Measurements from ENCODE around the gene FAM216B. TPM values are rescaled to one million over a fixed set of nuclear protein-coding genes. Genes with fewer than 3 reads are reported as not detected.

The FAM216B gene
- total and polyA plus RNA-seq, 7 donors: not detected

- Histone ChIP-seq H3K27ac (no peak overlapping the region), H3K9me3 (no peaks in the 10 kb centered on the region), H3K27me3 (ENCODE audit: insufficient read depth in 3 of 3, low read length in 2 of 3) (no peaks in the 10 kb centered on the region), H3K4me1 (no peaks in the 10 kb centered on the region), H3K4me3 (no peak overlapping the region), H3K36me3 (ENCODE audit: insufficient read depth in 1 of 2, low read depth in 1 of 2) (no peaks in the 10 kb centered on the region)
- TF ChIP-seq, protein P1, sequence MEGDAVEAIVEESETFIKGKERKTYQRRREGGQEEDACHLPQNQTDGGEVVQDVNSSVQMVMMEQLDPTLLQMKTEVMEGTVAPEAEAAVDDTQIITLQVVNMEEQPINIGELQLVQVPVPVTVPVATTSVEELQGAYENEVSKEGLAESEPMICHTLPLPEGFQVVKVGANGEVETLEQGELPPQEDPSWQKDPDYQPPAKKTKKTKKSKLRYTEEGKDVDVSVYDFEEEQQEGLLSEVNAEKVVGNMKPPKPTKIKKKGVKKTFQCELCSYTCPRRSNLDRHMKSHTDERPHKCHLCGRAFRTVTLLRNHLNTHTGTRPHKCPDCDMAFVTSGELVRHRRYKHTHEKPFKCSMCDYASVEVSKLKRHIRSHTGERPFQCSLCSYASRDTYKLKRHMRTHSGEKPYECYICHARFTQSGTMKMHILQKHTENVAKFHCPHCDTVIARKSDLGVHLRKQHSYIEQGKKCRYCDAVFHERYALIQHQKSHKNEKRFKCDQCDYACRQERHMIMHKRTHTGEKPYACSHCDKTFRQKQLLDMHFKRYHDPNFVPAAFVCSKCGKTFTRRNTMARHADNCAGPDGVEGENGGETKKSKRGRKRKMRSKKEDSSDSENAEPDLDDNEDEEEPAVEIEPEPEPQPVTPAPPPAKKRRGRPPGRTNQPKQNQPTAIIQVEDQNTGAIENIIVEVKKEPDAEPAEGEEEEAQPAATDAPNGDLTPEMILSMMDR (IDR thresholded peaks at IDR 0.05): no peak
- intact Hi-C loops (cut with DNase I): no loop called here
- no peak for ATAC-seq
- no peak for DNase-seq
- 57 to 64% (median 58%) methylated on average over 4 of the region's 4 CpGs for WGBS, 3 donors
These were observed 23.0 kb downstream of the FAM216B start for GRCh38 chr13:42804244-42804874.

DNA sequence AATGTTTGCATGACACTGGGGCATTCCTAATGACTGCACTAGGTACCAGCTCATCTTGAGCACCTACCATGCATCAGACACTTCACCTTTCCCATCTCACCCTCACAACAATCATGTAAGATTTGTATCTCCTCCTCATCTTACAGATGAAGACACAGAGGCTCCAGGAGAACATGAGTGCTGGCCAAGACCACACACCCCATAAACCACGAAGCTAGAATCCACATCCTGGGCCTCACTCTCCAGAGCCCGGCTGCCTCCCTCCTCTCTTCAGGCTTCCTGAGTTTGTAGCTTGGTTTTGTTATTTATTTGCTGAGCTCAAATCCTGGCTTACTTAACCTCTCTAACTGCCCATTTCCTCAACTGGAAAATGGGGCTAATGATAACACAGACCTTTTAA is 25.9 kb downstream of the FAM216B start:
- TF ChIP-seq, protein P1 (IDR thresholded peaks at IDR 0.05): no peak
- ATAC-seq: no peak
- Histone ChIP-seq H3K4me3 (no peak overlapping the region), H3K36me3 (ENCODE audit: insufficient read depth in 1 of 2, low read depth in 1 of 2) (no peaks in the 10 kb centered on the region), H3K9me3 (no peaks in the 10 kb centered on the region), H3K27ac (no peak overlapping the region), H3K27me3 (ENCODE audit: insufficient read depth in 3 of 3, low read length in 2 of 3) (no peaks in the 10 kb centered on the region), H3K4me1 (no peaks in the 10 kb centered on the region)
- WGBS, 3 donors: 47 to 58% (median 50%) methylated on average over 2 of the region's 2 CpGs
- intact Hi-C loops (cut with DNase I): no loop called here
- DNase-seq: no peak

DNA sequence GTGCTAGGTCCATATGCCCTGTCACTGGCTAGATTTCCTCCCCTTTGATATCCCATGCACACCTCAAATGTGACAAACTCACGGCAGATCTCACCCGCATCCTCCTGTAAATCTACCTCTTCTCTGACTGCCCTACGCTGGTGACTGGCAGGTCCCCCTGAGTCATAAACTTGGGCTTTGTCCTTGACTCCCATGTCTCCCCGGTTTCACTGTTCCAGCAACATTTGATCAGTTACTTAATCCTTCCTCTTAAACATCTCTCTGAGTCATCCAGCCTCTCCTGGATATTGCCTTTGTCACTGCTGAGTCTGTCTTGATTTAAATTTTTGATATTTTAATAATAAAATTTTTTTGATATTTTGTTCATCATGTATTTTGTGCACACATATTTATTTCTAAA is 26.5 kb downstream of the FAM216B start:
- Histone ChIP-seq H3K4me1 (no peaks in the 10 kb centered on the region), H3K27ac (no peak overlapping the region), H3K27me3 (ENCODE audit: insufficient read depth in 3 of 3, low read length in 2 of 3) (no peaks in the 10 kb centered on the region), H3K9me3 (no peaks in the 10 kb centered on the region), H3K4me3 (no peak overlapping the region), H3K36me3 (ENCODE audit: insufficient read depth in 1 of 2, low read depth in 1 of 2) (no peaks in the 10 kb centered on the region)
- ATAC-seq: no peak
- no peak for DNase-seq
- TF ChIP-seq, protein P1 (IDR thresholded peaks at IDR 0.05): no peak
- WGBS, 3 donors: 54 to 62% (median 59%) methylated on average over 4 of the region's 4 CpGs
- intact Hi-C loops (cut with DNase I): no loop called here

GRCh38 chr13:42808341-42808940 is 27.1 kb downstream of the FAM216B start:
- intact Hi-C loops (cut with DNase I): no loop called here
- no peaks in the 10 kb centered on the region for H3K9me3 ChIP-seq
- no peaks in the 10 kb centered on the region for H3K4me1 ChIP-seq
- H3K27me3 ChIP-seq (ENCODE audit: insufficient read depth in 3 of 3, low read length in 2 of 3): no peaks in the 10 kb centered on the region
- DNase-seq: no peak
- no peak overlapping the region for H3K4me3 ChIP-seq
- TF ChIP-seq, protein P1 (IDR thresholded peaks at IDR 0.05): no peak
- WGBS, 3 donors: 58 to 69% (median 59%) methylated on average over 5 of the region's 5 CpGs
- no peak for ATAC-seq
- H3K36me3 ChIP-seq (ENCODE audit: insufficient read depth in 1 of 2, low read depth in 1 of 2): no peaks in the 10 kb centered on the region
- H3K27ac ChIP-seq: no peak overlapping the region

- 66 to 68% (median 66%) methylated on average over 5 of the region's 5 CpGs for WGBS, 3 donors
- H3K4me3 ChIP-seq: no peak overlapping the region
- H3K27me3 ChIP-seq (ENCODE audit: insufficient read depth in 3 of 3, low read length in 2 of 3): no peaks in the 10 kb centered on the region
- DNase-seq (no peak), ATAC-seq (no peak)
- TF ChIP-seq, protein P1 (IDR thresholded peaks at IDR 0.05): no peak
- H3K4me1 ChIP-seq: no peaks in the 10 kb centered on the region
- intact Hi-C loops (cut with DNase I): no loop called here
- H3K9me3 ChIP-seq: no peaks in the 10 kb centered on the region
- H3K27ac ChIP-seq: no peak overlapping the region
- no peaks in the 10 kb centered on the region for H3K36me3 ChIP-seq (ENCODE audit: insufficient read depth in 1 of 2, low read depth in 1 of 2)
These were observed 30.9 kb downstream of the FAM216B start for GRCh38 chr13:42812316-42812715.

Measured in psoas muscle (tissue), 8 donors.